MCF 10A (cell line): ENCODE measurements around the gene TNFAIP2. TPM values are rescaled to one million over a fixed set of nuclear protein-coding genes. Genes with fewer than 3 reads are reported as not detected.
A peak's percentile ranks its signal among the peaks of the same experiment; 100 is the strongest.

Experiments
- BruUV-seq: library from RNA; stranded (reverse); fragments of 400-500 nt; replicated peaks from 2 replicates; lab custom pipeline; 2021; lab: Mats Ljungman, UMichigan
- CTCF ChIA-PET: fragments of 300-600 bp; sonication (Branson Sonifier 250); formaldehyde crosslinking; extraction: SDS; loops from one replicate; lab custom pipeline; 2021; ENCODE audit warnings: antibody characterized with exemption, inconsistent platforms; lab: Yijun Ruan, JAX
- POLR2A ChIA-PET: fragments of 300-600, 350-650 bp; sonication (Branson Sonifier 250); formaldehyde crosslinking; extraction: SDS; loops from one replicate; lab custom pipeline; 2020; ENCODE audit warnings: antibody characterized with exemption, inconsistent platforms; lab: Yijun Ruan, JAX
- DNase-seq: peaks from one replicate; pipeline ENCODE4 v3.0.0-alpha.2; 2018; ENCODE audit not compliant: unreplicated experiment
- H3K27ac Mint-ChIP-seq: one replicate; pipeline ENCODE4 v1.8.0; 2022; ENCODE audit warnings: mild to moderate bottlenecking, low read depth, mixed read lengths; ENCODE audit not compliant: unreplicated experiment
- H3K27me3 Mint-ChIP-seq: one replicate; pipeline ENCODE4 v1.8.0; 2022; ENCODE audit warnings: mixed read lengths; ENCODE audit not compliant: insufficient read depth, unreplicated experiment
- H3K36me3 Mint-ChIP-seq: one replicate; pipeline ENCODE4 v1.8.0; 2022; ENCODE audit warnings: mild to moderate bottlenecking, moderate library complexity, mixed read lengths; ENCODE audit not compliant: insufficient read depth, unreplicated experiment
- H3K4me1 Mint-ChIP-seq: one replicate; pipeline ENCODE4 v1.8.0; 2022; ENCODE audit warnings: mixed read lengths; ENCODE audit not compliant: insufficient read depth, unreplicated experiment
- H3K4me3 Mint-ChIP-seq: one replicate; pipeline ENCODE4 v1.8.0; 2022; ENCODE audit warnings: mild to moderate bottlenecking, moderate library complexity, mixed read lengths; ENCODE audit not compliant: unreplicated experiment
- H3K9me3 Mint-ChIP-seq: one replicate; pipeline ENCODE4 v1.8.0; 2022; ENCODE audit warnings: mixed read lengths; ENCODE audit not compliant: unreplicated experiment
- intact Hi-C: fragments of 100-400 bp; cut with micrococcal nuclease; formaldehyde crosslinking; loops from 2 replicates; pipeline ENCODE4 v1.14.1; 2022
- total RNA-seq: library from RNA; stranded (reverse); gene quantifications from 2 replicates; pipeline ENCODE4 v1.2.3, GENCODE V29; 2022
- TF ChIP-seq, protein P1 (sequence below): fragments of 200-600 bp; IDR thresholded peaks from one replicate; pipeline ENCODE4 v1.8.0; 2022; ENCODE audit warnings: antibody characterized with exemption, mild to moderate bottlenecking; ENCODE audit not compliant: unreplicated experiment

The TNFAIP2 gene
- total RNA-seq, 1 experiment from 2014 or later, result 19.1 TPM

DNA sequence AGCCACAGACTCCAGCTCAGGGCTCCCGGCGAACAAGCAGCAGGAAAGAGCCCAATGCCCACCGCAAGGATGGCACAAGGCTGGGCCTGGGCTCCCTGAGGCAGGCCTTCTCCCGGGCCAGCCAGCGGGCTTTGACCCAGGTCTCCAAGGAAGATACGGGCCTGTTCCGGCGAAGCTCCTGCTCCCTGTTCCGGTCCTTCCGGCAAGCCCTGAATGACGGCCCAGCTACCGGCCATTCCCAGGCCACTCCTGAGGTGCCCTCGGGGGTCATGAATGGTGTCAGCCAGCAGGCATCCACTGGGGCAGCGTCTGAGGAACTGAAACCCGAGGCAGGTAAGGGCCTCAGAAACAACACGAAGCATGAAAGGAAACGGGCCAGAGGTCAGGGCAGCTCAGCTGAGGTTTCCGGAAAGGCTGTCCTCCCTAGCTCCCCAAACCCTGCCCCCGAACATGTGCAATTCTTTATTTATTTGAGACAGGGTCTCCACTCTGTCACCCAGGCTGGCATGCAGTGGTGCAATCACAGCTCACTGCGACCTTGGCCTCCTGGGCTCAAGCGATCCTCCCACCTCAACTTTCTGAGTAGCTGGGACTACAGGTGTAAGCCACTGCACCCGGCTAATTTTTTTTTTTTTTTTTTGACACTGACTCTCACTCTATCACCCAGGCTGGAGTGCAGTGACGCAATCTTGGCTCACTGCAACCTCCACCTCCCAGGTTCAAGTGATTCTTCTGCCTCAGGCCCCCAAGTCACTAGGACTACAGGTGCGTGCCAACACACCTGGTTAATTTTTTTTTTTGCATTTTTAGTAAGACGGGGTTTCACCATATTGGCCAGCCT lies 22.8 kb upstream of the TNFAIP2 start:
- intact Hi-C loops, result no loop called here
- Mint-ChIP-seq H3K36me3 (no peaks in the 10 kb centered on the region), H3K4me3 (no peak overlapping the region), H3K9me3 (no peaks in the 10 kb centered on the region), H3K4me1 (peaks cover 4% of the 10 kb centered on the region), H3K27ac (no peak overlapping the region), H3K27me3 (peaks cover 10% of the 10 kb centered on the region)
- ChIA-PET CTCF (interaction anchor here (0.6 to 2.7 kb wide), 14 partner anchors 8 to 476 kb away, joined by 3 to 17 read pairs (median 4); no protein-coding TSS in a partner anchor), POLR2A (interaction anchor here (0.6 to 1.5 kb wide), 5 partner anchors 157 to 278 kb away, joined by 3 to 7 read pairs (median 3); partner anchors contain the start of gene EIF5)
- no TSS peak for BruUV-seq
- TF ChIP-seq, protein P1, sequence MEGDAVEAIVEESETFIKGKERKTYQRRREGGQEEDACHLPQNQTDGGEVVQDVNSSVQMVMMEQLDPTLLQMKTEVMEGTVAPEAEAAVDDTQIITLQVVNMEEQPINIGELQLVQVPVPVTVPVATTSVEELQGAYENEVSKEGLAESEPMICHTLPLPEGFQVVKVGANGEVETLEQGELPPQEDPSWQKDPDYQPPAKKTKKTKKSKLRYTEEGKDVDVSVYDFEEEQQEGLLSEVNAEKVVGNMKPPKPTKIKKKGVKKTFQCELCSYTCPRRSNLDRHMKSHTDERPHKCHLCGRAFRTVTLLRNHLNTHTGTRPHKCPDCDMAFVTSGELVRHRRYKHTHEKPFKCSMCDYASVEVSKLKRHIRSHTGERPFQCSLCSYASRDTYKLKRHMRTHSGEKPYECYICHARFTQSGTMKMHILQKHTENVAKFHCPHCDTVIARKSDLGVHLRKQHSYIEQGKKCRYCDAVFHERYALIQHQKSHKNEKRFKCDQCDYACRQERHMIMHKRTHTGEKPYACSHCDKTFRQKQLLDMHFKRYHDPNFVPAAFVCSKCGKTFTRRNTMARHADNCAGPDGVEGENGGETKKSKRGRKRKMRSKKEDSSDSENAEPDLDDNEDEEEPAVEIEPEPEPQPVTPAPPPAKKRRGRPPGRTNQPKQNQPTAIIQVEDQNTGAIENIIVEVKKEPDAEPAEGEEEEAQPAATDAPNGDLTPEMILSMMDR, result no peak
- DNase-seq, result peak; percentile 66

DNA sequence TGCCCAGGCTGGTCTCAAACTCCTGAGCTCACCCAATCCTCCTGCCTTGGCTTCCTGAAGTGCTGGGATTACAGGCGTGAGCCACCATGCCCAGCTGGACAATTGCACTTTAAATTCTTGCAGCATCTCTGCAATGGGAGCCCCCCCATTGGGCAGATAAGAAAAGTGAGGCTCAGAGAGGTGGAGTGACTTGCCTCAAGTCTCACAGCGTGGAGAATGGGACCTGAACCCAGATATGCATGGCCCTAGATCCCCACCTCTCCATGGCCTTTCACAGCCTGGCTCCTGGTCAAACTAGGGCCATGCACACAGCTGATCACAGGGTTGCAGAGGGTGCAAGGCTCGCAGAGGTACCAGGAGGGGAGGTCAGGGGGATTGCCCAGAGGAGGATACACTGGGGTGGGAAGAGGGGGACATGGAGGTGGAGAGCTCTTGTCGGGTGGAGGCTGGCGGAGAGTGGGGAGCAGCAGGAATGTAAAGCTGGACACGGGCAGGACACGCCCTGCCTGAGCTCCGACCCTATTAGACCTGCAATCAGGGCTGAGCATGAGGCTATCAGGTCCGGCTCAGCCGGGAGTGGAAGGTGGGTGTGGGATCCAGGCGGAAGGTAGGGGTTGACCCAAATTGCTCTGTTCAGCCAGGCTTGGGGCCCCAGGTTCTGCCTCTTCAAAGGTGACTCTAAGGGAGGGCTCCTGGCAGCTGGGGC lies 21.9 kb upstream of the TNFAIP2 start:
- BruUV-seq, result no TSS peak
- TF ChIP-seq, protein P1, result no peak
- ChIA-PET POLR2A (interaction anchor here (1.1 kb wide), 1 partner anchor 160 kb away, joined by 7 read pairs; no protein-coding TSS in a partner anchor), CTCF (interaction anchor here (0.6 to 2.7 kb wide), 8 partner anchors 9 to 477 kb away, joined by 3 to 17 read pairs (median 3); no protein-coding TSS in a partner anchor)
- H3K4me1 Mint-ChIP-seq, result peaks cover 4% of the 10 kb centered on the region
- H3K36me3 Mint-ChIP-seq, result no peaks in the 10 kb centered on the region
- H3K9me3 Mint-ChIP-seq, result no peaks in the 10 kb centered on the region
- no peak overlapping the region for H3K27ac Mint-ChIP-seq
- intact Hi-C loops, result no loop called here
- H3K4me3 Mint-ChIP-seq, result no peak overlapping the region
- H3K27me3 Mint-ChIP-seq, result peaks cover 13% of the 10 kb centered on the region
- no peak for DNase-seq

DNA sequence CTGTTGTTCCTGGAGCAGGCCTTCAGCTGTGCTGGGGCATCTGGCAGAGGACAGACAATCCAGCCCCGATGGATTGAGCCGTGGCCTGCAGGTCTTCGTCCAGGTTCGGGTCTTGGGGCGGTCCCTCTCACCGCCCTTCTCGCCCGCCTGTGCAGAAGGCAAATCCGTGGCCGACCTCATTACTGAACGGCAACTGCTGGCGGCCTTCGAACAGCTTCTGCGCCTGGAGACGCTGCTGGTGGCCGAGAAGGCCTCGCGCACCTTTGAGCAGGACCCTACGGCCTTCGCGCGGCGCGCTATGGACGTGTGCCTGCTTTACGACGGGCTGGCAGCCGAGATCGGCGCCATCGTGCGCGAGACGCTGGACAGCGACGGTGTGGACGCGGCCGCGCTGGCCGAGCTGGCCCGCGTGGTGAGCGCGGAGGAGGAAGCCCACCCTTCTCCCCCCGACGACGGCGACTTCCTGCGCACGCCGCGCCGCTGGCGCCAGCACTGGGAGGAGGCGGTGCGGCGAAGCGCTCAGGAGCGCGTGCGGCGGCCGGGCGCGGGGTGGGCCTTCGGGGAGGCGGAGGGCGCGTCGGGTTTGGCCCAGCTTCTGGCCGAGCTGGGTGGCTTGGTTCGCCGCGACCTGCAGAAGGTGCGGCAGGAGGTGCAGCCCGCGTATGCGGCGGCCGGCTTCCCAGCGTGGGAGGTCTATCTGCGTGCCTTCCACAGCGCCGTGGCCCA lies 21.1 kb upstream of the TNFAIP2 start:
- TF ChIP-seq, protein P1, result no peak
- POLR2A ChIA-PET, result no interaction called here
- BruUV-seq, result no TSS peak
- H3K4me3 Mint-ChIP-seq, result no peak overlapping the region
- no peaks in the 10 kb centered on the region for H3K9me3 Mint-ChIP-seq
- peaks cover 13% of the 10 kb centered on the region for H3K27me3 Mint-ChIP-seq
- H3K27ac Mint-ChIP-seq, result no peak overlapping the region
- no peak for DNase-seq
- no peaks in the 10 kb centered on the region for H3K36me3 Mint-ChIP-seq
- intact Hi-C loops, result no loop called here
- CTCF ChIA-PET, result interaction anchor here (0.7 to 2.7 kb wide), 4 partner anchors 27 to 285 kb away, joined by 3 to 17 read pairs (median 6); no protein-coding TSS in a partner anchor
- peaks cover 4% of the 10 kb centered on the region for H3K4me1 Mint-ChIP-seq
